GM19395 (cell line): ENCODE data around the gene RBMS1.
A peak's percentile ranks its signal among the peaks of the same experiment; 100 is the strongest.

Experiments
- ATAC-seq: cut with Tn5 transposase; IDR thresholded peaks from one replicate; pipeline ENCODE4 v1.9.1; 2021; ENCODE audit warnings: mild to moderate bottlenecking, moderate library complexity; ENCODE audit not compliant: unreplicated experiment

Gene RBMS1

GRCh38 chr2:160238392-160238791, 255.2 kb downstream of the RBMS1 start:
- no peak for ATAC-seq

- ATAC-seq = no peak
These were observed 260.6 kb downstream of the RBMS1 start for GRCh38 chr2:160232905-160233475.

GRCh38 chr2:160229591-160229990, 264.0 kb downstream of the RBMS1 start:
- no peak for ATAC-seq

- no peak for ATAC-seq
These were observed 265.3 kb downstream of the RBMS1 start for GRCh38 chr2:160228141-160228917.

GRCh38 chr2:160227293-160227915, 266.2 kb downstream of the RBMS1 start:
- ATAC-seq = no peak

GRCh38 chr2:160226367-160226766, 267.2 kb downstream of the RBMS1 start:
- ATAC-seq = no peak

GRCh38 chr2:160225722-160226121, 267.9 kb downstream of the RBMS1 start:
- ATAC-seq = no peak

- peak; percentile 13 for ATAC-seq
These were observed 269.1 kb downstream of the RBMS1 start for GRCh38 chr2:160224507-160224906.

- ATAC-seq = peak; percentile 97
These were observed 269.5 kb downstream of the RBMS1 start for GRCh38 chr2:160224060-160224459.

GRCh38 chr2:160223560-160223959, 270.0 kb downstream of the RBMS1 start:
- ATAC-seq = peak; percentile 2

- ATAC-seq = no peak
These were observed 270.9 kb downstream of the RBMS1 start for GRCh38 chr2:160222546-160223283.
